Caco-2 (cell line): Measurements from ENCODE around the gene DNAJB11. TPM values are rescaled to one million over a fixed set of nuclear protein-coding genes. Genes with fewer than 3 reads are reported as not detected.

Source experiments
- BruUV-seq: library from RNA; stranded (reverse); fragments of 400-500 nt; replicated peaks from 2 replicates; lab custom pipeline; 2021; lab: Mats Ljungman, UMichigan
- CTCF ChIA-PET: fragments of 300-600 bp; sonication (Branson Sonifier 250); formaldehyde crosslinking; loops from one replicate; lab custom pipeline; 2022; ENCODE audit warnings: antibody characterized with exemption; lab: Charles Lee
- POLR2A ChIA-PET: fragments of 300-600 bp; sonication (Branson Sonifier 250); formaldehyde crosslinking; loops from one replicate; lab custom pipeline; 2022; ENCODE audit warnings: antibody characterized with exemption; lab: Charles Lee
- DNase-seq, 2 experiments: peaks; one replicate each; pipeline versions ENCODE4 v3.0.0 to v3.0.0-alpha.2; 2020 to 2022
- H3K27me3 ChIP-seq: replicated peaks from 2 replicates; pipeline ENCODE4 v1.6.0; 2011; ENCODE audit warnings: low read length; ENCODE audit not compliant: control insufficient read depth, insufficient read depth
- H3K36me3 ChIP-seq: 2 replicates; pipeline ENCODE4 v1.5.1; 2011; ENCODE audit warnings: low read length; ENCODE audit not compliant: control insufficient read depth, insufficient read depth
- H3K4me1 ChIP-seq: fragments of 250-450 bp; sonication (Bioruptor Pico); 2 replicates; pipeline ENCODE4 v1.5.1; 2020; ENCODE audit warnings: mild to moderate bottlenecking
- H3K4me3 ChIP-seq: 2 replicates; pipeline ENCODE4 v1.5.1; 2011; ENCODE audit warnings: low read depth, mild to moderate bottlenecking, control low read depth, low read length
- H3K9me3 ChIP-seq: fragments of 250-450 bp; sonication (Bioruptor Pico); 2 replicates; pipeline ENCODE4 v1.5.1; 2020; ENCODE audit warnings: mild to moderate bottlenecking, moderate library complexity
- H3K27ac Mint-ChIP-seq: one replicate; pipeline ENCODE4 v1.8.0; 2022; ENCODE audit warnings: mixed read lengths; ENCODE audit not compliant: unreplicated experiment
- H3K27me3 Mint-ChIP-seq: one replicate; pipeline ENCODE4 v1.8.0; 2022; ENCODE audit warnings: mixed read lengths; ENCODE audit not compliant: insufficient read depth, unreplicated experiment
- H3K36me3 Mint-ChIP-seq: one replicate; pipeline ENCODE4 v1.8.0; 2022; ENCODE audit warnings: mild to moderate bottlenecking, mixed read lengths; ENCODE audit not compliant: insufficient read depth, unreplicated experiment
- H3K4me1 Mint-ChIP-seq: one replicate; pipeline ENCODE4 v1.8.0; 2022; ENCODE audit warnings: low read depth, mixed read lengths; ENCODE audit not compliant: unreplicated experiment
- H3K4me3 Mint-ChIP-seq: one replicate; pipeline ENCODE4 v1.8.0; 2022; ENCODE audit warnings: mild to moderate bottlenecking, moderate library complexity, mixed read lengths; ENCODE audit not compliant: unreplicated experiment
- H3K9me3 Mint-ChIP-seq: one replicate; pipeline ENCODE4 v1.8.0; 2022; ENCODE audit warnings: mixed read lengths; ENCODE audit not compliant: unreplicated experiment
- CTCF ChIP-seq, 2 experiments: fragments of 200-600 bp in 1 of 2; IDR thresholded peaks; 1 replicate in 1 of 2; 2 replicates in 1 of 2; pipeline versions ENCODE4 v1.5.1 to v1.8.0; 2011 to 2022; ENCODE audit warnings: antibody characterized with exemption in 1 of 2, control low read depth in 1 of 2, inconsistent platforms in 1 of 2, low read depth in 1 of 2, low read length in 1 of 2, mild to moderate bottlenecking in 1 of 2, moderate library complexity in 1 of 2; ENCODE audit not compliant: insufficient read depth in 1 of 2, severe bottlenecking in 1 of 2, unreplicated experiment in 1 of 2
- intact Hi-C: fragments of 100-400 bp; cut with micrococcal nuclease; formaldehyde crosslinking; loops from one replicate; pipeline ENCODE4 v1.10.0; 2022; ENCODE audit not compliant: unreplicated experiment
- total RNA-seq: library from RNA; stranded (reverse); gene quantifications from 2 replicates; pipeline ENCODE4 v1.2.3, GENCODE V29; 2022

The DNAJB11 gene
- total RNA-seq, 1 experiment from 2014 or later: 95.7 TPM

GRCh38 chr3:186593862-186594261, 23.3 kb downstream of the DNAJB11 start:
- Histone ChIP-seq H3K36me3 (no peaks in the 10 kb centered on the region), H3K27me3 (no peaks in the 10 kb centered on the region), H3K9me3 (no peaks in the 10 kb centered on the region), H3K4me1 (peaks cover 73% of the 10 kb centered on the region), H3K4me3 (no peak overlapping the region)
- intact Hi-C loops: no loop called here
- H3K27me3 Mint-ChIP-seq: no peaks in the 10 kb centered on the region
- H3K4me1 Mint-ChIP-seq: peaks cover 45% of the 10 kb centered on the region
- POLR2A ChIA-PET: no interaction called here
- no peaks in the 10 kb centered on the region for H3K9me3 Mint-ChIP-seq
- no peak overlapping the region for H3K27ac Mint-ChIP-seq
- CTCF ChIA-PET: no interaction called here
- no TSS peak for BruUV-seq
- TF ChIP-seq CTCF (IDR thresholded peaks at IDR 0.05; ENCODE audit: insufficient read depth in 1 of 2, low read depth in 1 of 2, low read length in 1 of 2, severe bottlenecking in 1 of 2, unreplicated experiment in 1 of 2): no peak
- peaks cover 8% of the 10 kb centered on the region for H3K36me3 Mint-ChIP-seq
- DNase-seq: no peak
- no peak overlapping the region for H3K4me3 Mint-ChIP-seq

GRCh38 chr3:186594591-186595113, 24.1 kb downstream of the DNAJB11 start:
- no peaks in the 10 kb centered on the region for H3K27me3 ChIP-seq
- Mint-ChIP-seq H3K27me3 (no peaks in the 10 kb centered on the region), H3K4me3 (no peak overlapping the region), H3K4me1 (peaks cover 53% of the 10 kb centered on the region), H3K36me3 (peaks cover 14% of the 10 kb centered on the region), H3K27ac (no peak overlapping the region), H3K9me3 (no peaks in the 10 kb centered on the region)
- no peaks in the 10 kb centered on the region for H3K9me3 ChIP-seq
- BruUV-seq: no TSS peak
- intact Hi-C loops: no loop called here
- no peak for TF ChIP-seq CTCF (IDR thresholded peaks at IDR 0.05; ENCODE audit: insufficient read depth in 1 of 2, low read depth in 1 of 2, low read length in 1 of 2, severe bottlenecking in 1 of 2, unreplicated experiment in 1 of 2)
- ChIA-PET CTCF (interaction anchor here (0.6 kb wide), 1 partner anchor 385 kb away, joined by 3 read pairs; no protein-coding TSS in a partner anchor), POLR2A (interaction anchor here (0.7 kb wide), 1 partner anchor 642 kb away, joined by 3 read pairs; no protein-coding TSS in a partner anchor)
- H3K4me1 ChIP-seq: peaks cover 73% of the 10 kb centered on the region
- H3K36me3 ChIP-seq: no peaks in the 10 kb centered on the region
- DNase-seq: no peak
- H3K4me3 ChIP-seq: no peak overlapping the region

GRCh38 chr3:186596568-186597287, 26.2 kb downstream of the DNAJB11 start:
- no peak for TF ChIP-seq CTCF (IDR thresholded peaks at IDR 0.05; ENCODE audit: insufficient read depth in 1 of 2, low read depth in 1 of 2, low read length in 1 of 2, severe bottlenecking in 1 of 2, unreplicated experiment in 1 of 2)
- Histone ChIP-seq H3K4me1 (peaks cover 69% of the 10 kb centered on the region), H3K36me3 (no peaks in the 10 kb centered on the region), H3K4me3 (no peak overlapping the region), H3K27me3 (no peaks in the 10 kb centered on the region), H3K9me3 (no peaks in the 10 kb centered on the region)
- Mint-ChIP-seq H3K4me3 (peak overlapping the region; percentile 33), H3K4me1 (peaks cover 56% of the 10 kb centered on the region), H3K36me3 (peaks cover 14% of the 10 kb centered on the region), H3K27me3 (no peaks in the 10 kb centered on the region), H3K9me3 (no peaks in the 10 kb centered on the region), H3K27ac (peak overlapping the region; percentile 96)
- intact Hi-C loops: no loop called here
- BruUV-seq: no TSS peak
- POLR2A ChIA-PET: interaction anchor here (0.8 to 1.0 kb wide), 2 partner anchors 26 to 146 kb away, joined by 3 to 4 read pairs; partner anchors contain the start of gene DNAJB11
- DNase-seq: peak in 1 of 2 experiments; percentile 38
- CTCF ChIA-PET: interaction anchor here (0.7 to 1.2 kb wide), 2 partner anchors 21 to 653 kb away, joined by 3 to 6 read pairs; no protein-coding TSS in a partner anchor
